Activated T-helper 1 cell treated with anti-CD3 and anti-CD28 coated beads, Interleukin-2, amount 50 U/mL, for 16 hours (primary cell): Measurements from ENCODE around the gene ALOX5AP.

Experiments
- DNase-seq, 2 donors: peaks; one replicate each; pipeline ENCODE4 v3.0.0-alpha.2; 2020; ENCODE audit warnings: low read depth in 1 of 2, low spot score in 1 of 2

Gene ALOX5AP

DNA sequence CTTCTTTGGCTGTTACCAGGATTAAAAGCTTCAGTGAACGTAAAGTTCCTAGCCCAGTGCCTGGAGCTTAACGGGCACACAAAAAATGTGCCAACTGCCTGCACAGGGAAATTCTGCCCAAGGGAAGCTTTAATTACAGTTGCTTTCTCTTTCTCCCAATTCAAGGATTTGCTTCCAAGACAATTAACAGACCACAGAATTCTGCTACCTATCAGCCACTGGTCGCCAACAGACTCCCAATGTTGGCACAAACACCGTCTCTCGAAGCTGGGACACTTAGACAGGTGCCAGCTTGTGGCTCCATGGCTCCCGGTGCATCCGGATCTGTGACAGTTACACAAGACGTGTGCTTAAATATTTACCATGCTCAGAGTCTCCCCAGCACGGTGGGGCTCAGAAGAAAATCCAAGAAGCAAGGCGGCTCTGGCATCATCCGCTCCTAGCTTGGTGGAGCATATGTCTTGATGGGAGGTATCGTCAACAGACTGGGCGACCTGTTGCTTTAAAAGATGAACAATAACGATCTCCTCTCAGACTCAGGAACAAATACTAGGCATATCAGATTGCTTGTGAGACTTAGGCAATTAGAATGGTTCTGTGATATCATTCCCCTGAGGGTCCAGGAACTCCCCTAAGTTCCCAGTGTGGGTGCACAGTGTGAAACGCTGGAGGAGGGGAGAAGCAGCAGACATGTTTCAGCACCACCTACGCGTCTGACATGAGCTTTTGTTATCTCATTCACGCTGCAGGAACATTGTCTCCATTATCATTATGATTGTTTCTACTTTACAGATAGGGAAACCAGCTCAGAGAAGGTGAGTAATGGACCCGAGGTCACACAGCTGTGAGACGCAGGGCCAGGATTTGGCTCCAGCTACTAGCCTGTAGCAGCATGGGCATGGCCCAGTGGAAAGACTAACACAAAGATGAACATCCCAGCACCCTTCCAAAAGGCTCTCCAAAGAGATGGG, 61.6 kb downstream of the ALOX5AP start:
- no peak for DNase-seq

DNA sequence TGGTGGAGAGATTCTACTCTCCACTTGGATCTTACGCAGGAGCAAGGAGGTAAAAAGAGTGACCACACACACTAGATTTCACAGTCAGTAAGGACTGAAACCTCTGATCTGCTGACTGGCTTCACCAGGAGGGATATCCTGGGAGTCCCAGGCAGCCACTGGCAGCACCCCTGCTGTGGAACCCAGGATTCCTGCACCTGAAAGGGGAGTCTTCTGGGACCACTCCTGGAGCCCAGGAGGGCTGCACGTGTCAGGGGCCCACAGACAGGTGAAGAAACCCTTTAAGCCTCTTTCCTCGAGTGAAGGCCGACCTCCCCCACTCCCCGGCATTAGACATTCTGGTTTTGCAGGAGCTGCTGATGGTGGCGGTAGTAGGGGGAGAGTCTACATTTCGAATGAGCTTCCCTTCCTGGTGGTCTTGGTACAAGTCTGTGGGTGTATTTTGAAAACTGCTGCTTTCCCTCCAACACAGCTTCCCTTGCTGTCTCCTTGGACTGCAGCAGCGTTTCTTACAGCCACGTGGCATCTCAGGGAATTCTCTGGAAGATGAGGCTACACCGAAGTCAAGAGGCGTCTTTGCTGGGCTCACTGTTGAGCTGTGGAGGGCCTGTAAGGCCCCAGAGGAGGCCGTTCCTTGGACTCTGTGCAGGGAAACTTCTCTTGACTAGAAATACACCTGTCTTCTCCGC, 62.6 kb downstream of the ALOX5AP start:
- no peak for DNase-seq

DNA sequence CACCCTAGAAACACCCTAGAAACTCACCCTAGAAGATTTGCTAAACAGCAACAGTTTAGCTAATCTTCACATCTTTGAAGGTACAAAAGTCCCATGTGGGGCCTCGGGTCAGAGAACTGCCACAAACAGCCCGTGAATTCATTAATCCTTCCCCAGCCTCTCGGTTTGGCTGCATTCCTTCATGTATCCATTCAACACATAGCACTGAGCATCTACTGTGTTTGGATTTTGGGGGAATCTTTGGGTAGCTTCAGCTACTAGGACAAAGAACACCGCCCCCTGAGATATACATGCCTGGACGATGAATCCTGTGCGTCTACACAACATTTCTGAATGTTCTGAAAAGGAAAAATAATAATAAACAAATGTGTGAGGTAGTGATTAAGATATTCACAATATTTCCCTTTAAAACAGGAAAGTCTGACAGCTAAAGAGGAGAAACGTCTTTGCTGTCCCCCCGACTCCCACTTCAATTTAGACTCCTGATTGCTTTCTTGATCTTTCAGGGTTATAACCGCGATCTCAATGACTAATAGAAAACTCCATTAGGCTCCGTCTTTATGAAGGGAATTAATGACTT, 63.5 kb downstream of the ALOX5AP start:
- DNase-seq: no peak

DNA sequence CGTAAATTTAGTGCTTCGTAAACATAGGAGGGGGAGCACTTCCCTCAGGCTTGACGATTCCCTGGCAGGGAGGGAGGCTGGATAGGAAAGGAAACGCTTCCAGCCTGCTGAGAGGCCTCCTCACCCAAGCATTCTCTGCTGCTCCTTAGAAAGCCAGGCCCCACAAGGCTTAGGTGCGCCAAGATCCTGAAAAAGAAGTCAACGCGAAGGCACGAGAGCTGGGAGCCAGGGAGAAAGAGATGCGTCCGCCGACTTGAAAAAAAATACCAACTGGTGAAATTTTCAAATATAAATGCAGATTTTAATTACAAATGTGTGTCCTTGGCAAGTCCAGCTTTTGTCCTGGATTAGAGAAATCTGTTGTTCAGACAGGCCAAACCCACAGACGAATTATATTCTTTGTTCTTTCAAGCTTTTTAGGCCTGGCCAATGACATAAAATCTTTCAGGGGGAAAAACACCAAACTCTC, 64.0 kb downstream of the ALOX5AP start:
- no peak for DNase-seq

DNA sequence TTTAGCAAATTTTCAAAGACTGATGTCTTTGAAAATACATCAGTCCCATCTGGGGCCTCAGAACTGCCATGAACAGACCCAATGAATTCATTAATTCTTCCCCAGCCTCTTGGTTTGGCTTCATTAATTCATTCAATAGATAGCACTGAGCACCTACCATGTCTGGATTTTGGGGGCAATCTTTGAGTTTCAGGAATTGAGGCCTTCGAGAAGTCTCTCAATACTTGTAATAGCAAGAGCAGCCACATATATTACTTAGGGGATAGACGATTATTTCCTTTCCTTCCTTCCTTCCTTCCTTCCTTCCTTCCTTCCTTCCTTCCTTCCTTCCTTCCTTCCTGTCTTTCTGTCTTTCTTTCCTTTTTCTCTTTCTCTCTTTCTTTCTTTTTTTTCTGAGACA, 64.8 kb downstream of the ALOX5AP start:
- DNase-seq: no peak

DNA sequence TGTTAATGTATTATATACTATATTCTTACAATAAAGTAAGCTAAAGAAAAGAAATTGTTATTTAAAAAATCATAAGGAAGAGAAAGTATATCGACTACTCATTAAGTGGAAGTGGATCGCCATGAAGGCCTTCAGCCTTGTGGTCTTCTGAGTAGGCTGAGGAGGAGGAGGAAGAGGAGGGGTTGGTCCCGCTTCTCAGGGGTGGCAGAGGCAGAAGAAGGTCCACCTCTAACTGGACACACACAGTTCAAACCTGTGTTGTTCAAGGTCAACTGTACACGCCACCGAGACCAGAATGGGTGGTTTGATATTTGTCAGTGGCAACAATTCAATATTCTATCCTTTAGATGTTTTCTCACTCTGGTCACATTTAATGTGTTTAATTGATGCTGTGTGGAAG, 67.2 kb downstream of the ALOX5AP start:
- no peak for DNase-seq

DNA sequence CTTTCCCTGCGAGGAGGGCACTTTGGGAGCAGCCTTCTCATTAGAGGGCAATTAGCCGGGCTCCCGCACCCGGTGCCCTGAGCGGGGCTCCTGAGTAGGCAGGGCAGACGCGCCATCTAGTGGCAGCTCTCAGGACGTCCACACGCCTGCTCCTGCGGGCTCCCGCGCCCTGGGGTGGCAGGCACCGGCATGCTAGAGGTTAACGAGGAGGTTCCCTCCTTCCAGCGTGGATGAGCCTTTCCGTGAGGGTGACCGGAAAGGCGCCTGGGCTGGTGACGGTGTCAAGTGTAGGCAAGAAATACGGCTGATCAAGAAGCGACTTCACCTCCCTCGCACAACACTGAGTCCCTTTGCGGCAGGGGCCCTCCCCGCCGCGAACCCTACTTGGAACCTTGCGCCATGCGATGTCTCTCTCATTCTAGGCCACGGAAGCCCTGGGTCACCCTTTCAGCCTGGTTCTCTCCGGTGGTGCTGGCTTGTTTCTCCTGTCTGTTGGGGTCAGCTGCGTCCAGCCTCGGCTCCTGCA, 67.7 kb downstream of the ALOX5AP start:
- peak; percentile 62 to 68 for DNase-seq

DNA sequence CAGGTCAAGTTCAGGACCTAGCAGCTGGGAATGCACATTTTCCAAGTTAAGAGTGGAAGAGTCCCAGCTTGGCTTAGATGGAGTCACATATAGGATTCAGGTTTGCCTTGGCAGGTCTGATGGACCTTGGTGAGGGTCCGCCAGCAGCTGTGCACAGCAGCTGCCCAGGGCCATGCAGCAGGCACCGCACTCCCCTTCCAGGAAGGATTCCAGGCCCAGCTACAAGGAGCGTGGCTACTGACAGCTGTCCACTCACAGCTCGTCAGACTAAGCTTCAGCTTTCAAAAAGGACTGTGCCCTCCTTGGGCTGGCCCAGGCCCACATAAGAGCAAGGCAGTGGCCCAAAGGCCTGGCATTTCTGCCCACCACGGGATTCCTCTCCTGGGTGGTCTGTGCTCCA, 68.4 kb downstream of the ALOX5AP start:
- DNase-seq: no peak

DNA sequence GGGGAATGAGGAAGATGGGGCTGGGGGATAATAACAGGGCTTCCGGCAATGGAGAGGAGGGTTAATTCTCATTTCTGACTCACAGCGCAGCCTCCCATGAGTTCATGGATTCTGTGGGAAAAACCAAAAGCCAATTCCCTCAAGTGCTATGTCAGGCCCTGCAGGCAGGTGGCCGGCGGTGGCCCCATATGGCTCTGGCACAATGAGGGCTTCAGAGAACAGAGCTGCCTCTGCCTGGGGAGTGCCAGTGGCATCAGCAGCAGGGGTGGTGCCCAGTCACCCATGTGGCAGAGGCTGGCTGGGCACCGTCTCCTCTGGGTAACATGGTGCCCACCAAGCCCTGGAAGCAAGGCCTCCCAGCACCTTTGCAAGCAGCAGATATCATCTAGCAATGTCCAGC, 69.1 kb downstream of the ALOX5AP start:
- DNase-seq: no peak

DNA sequence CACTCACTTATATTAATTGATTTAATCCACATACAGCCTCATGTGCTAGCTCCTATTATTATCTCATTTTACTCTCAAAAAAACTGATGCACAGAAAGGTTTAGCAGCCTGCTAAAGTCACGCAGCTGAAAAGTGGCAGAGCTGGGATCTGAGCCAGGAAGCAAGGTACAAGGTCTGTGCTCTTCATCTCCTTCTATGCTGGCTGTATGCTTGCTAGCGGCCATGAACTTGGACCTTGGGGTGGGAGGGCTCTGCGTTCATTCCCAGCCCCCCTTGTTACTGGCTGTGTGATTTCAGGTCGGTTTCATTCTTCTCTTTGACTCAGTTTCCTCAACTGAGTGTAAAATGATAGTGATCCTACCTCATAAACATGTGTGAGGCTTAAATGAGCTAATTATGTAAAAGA, 69.8 kb downstream of the ALOX5AP start:
- no peak for DNase-seq

DNA sequence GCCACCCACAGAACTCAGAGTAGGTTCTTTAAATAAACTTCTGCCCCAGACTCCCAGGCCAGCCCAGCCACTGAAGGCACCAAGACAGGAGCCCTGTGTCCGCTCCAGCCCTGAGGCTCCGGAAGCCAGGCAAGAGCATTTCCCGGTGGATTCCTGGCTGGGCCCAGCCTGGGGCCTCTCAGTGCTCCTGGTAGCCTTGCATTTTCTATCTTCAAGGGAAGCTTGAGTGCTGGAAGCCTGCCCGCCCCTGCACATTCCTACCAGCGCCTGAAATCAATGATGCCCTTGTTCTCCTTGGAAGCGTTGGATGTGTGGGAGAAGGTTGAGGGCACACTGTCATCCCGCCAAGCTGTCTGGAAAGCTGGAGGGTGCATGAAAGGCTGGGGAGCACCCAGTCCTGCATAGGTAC, 70.3 kb downstream of the ALOX5AP start:
- DNase-seq: no peak

DNA sequence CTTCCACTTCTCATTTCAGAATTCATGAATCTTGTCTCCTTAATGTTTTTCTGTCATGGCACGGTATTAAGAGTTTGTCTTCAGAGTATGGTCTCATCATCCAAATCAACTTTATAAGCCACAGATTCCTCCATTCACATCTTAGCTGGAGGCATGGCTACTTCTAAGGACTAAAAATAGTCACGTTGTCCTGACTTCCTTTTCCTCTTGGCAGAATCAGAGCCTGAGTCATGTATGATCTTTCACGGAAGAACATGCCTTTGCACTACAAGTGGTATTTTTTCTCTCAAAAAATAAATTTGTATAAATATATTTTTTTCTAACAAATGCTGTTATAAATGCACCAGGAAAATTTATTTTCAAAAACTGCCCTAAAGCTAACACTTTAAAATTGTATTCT, 71.4 kb downstream of the ALOX5AP start:
- DNase-seq: no peak

DNA sequence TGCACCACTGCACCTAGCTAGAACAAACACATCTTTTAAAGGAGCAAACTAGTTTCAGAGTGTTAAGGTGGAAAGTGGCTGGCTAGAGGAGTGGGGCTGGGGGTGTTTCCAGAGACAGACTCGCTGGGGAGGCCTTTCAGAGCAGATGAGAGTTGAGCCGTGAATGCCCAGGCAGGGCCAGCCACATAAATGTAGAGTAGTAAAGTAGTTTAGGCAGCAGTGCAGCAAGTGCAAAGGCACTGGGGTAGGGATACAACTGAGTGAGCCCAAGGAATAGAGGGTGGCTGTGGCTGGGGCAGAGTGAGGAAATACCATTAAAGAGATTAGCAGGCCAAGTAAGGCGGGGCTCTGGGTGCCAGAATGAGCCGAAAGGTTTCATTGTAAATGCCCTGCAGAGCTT, 72.0 kb downstream of the ALOX5AP start:
- no peak for DNase-seq

DNA sequence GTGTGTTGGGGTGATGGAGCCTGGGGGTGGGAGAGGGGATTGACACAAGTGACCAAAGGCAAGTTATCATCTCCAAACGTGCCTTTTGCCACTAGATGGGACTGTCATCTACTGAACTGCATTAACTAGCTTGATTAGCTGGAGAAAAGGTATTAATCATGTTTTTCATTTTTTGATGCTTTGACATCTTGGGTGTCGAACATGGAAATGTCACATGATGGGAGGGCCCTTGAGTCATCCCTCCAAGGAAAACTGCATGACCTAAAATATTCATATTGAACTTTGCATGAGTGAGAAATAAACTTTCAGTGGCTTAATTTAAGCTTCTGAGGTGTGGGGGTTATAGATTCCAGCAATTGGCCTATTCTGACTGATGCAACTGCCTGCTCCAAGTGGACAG, 73.3 kb downstream of the ALOX5AP start:
- no peak for DNase-seq

DNA sequence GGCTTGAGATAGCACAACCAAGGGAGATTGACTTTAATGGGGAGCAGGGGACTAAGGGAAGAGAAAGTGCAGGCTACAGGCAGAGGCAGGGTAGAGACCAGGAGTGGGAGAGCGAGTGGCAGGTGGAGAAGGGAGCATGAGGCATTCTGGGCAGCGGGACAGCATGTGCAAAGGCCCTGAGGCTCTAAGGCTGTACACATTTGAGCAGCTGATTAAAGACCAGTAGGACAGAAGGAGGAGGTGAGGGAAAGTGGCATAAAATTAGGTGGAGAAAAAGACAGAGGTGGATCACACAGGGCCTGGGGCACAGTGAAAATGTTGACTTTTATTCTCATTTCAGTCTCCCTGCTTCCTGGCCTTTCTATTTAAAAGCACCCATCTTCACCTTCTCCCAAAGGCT, 74.4 kb downstream of the ALOX5AP start:
- DNase-seq: no peak

DNA sequence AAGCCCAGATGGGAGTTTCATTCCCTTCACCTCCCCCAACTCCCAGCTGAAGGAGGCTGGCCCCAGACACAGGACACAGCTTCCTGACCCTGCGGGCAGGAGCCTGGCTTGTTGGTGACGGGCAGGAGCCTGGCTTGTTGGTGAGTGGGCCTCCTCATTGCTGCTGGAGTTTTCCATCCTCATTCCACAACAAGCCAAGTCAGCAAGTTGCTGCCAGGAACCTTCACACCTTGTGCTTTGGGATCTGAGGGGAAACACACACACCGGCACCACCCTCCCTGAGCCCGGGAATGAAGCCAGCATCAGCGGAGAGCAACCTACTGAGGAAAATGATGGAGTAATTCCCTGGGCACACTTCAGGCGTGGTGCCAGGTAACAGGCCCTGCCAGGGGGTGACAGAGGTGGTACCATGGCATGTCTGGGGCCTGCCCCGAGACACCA, 74.9 kb downstream of the ALOX5AP start:
- no peak for DNase-seq

DNA sequence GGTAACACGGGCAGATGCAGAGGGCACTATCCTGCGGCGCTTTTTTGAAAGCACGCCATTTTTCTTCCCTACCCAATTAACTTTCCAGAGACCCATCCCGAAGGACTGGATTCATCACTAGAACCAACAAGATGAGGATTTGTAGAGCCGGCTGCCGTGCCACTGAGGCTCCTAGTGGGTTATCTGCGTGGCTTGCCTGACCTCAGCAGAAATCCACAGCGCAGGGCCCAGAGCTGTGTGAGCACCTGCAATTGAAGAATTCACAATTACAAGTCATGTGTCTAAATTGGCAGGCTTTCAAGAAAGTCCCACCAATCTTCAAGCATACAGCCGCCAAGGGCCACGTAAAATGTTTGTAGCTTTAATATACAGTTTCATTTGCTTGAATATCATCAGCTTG, 75.5 kb downstream of the ALOX5AP start:
- DNase-seq: no peak
